HG03064 (cell line): ENCODE data around the gene TENT4A.
"Not testable (repeated sequence)": the region's sequence is repeated elsewhere in the genome, so short reads cannot be mapped to it uniquely, and the experiment has no call there.

Experiments
- ATAC-seq: cut with Tn5 transposase; IDR thresholded peaks from one replicate; pipeline ENCODE4 v1.9.1; 2021; ENCODE audit warnings: low read depth; ENCODE audit not compliant: unreplicated experiment

The TENT4A gene

DNA sequence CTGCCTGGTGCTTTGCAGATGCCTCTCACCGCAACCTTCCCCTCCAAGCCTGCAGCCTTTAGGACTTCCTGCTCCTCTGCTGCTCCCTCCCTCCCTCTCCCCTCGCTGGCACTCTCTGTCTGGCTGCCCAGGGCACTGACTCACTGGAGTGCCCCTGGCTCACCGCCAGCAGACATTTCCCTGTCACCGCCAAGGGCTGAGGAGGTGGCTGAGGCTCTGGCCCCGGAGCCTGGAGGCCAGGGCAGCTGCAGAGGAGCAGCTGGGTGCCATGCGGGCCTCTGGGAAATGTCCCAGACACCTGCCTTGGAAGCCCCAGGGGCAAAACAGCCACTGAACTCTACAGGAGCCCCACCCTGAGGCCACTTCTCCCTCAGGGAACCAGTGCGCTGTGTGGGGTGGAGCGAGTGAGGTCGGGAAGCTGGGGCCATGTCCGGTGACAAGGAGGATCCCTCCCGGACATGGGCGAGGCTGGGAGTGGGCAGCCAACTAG is 53.4 kb downstream of the TENT4A start:
- no peak for ATAC-seq

DNA sequence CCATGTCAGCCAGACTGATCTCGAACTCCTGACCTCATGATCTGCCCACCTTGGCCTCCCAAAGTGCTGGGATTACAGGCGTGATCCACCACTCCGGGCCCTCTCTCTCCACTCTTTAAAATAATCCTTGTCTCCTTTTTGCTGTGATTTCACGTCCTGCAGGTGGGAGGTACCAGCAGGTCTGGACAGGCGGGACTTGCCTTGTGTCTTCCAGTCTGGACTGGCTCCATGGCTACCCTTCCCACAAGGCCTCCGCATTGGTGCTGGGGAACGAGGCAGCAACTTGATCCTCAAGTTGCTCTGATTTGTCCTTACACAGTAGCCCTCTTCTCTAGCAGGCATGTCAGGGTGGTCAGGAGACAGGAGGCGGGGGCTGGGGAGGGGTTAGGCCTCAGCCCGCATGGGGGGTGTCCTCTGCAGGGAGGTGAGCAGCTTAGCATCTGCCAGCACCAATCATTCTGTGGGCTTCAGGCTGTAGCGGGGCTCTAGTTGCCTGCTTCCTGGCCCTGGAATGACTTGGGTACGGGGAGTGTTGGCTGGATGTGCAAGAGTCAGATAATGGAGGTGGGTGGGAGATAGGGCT is 54.3 kb downstream of the TENT4A start:
- ATAC-seq: no peak

DNA sequence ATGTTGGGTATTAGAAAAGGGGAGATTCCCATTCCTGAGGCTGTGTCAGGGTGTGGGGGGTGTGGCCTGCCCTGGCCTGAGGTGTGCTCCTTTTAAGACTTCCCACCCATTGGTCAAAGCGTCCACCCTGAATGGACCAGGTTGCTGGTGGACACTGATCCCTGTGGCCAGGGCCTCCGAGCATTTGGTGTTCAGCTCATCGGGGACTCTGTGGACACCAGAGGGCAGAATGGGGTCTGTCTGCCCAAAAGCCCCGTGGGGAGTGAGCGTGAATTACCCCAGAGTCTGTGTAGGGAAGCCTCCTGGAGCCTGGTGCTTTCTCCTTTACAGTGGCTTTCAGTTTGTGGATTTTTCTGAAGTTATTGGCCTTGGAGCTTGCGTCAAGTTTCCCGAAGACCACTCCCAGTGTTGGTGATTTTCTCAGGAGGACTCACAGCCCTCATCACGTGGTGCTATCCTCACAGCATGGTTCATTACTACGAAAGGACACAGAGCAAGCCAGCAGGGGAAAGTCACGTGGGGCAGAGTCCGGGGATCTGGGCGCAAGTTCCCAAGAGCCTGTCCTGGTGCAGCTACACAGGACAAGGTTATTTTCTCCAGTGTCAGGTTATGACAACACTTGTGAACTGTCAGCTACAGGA is 55.5 kb downstream of the TENT4A start:
- ATAC-seq: no peak

DNA sequence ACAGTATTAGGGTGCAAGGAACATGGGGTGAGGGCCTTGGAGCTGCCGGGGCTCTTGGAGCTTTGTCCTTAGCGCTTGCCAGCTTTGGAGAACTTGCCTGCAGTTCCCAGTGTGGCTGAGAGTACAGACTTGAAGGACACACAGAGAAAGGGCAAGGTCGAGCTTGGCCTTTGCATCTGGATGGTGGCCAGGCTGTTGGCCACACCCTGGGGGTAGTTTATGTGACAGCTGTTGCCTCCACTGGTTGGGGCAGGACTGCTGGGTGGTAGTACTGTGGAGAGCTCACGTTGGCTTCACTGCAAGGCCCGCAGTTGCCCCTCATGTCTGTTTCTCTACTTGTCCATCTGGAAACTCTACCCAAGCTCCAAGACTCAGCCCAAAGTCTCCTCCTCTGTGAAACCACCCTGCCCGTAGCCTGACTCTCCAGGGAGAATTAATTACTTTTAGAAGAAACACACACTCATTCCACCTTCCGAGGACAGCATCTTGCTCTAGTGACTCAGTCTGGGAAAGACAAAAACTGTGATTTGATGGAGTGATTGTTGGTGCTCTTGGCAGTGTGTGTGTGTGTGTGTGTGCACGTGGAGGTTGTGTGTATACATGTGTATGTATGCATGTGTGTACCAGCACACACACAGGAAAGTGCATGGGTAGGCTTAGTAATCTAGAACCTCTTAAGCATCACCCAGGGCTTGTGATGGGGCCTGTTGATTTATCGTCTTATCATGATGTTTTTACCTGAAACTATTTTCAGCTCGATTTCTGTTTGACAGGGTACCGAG is 57.8 kb downstream of the TENT4A start:
- ATAC-seq: no peak

DNA sequence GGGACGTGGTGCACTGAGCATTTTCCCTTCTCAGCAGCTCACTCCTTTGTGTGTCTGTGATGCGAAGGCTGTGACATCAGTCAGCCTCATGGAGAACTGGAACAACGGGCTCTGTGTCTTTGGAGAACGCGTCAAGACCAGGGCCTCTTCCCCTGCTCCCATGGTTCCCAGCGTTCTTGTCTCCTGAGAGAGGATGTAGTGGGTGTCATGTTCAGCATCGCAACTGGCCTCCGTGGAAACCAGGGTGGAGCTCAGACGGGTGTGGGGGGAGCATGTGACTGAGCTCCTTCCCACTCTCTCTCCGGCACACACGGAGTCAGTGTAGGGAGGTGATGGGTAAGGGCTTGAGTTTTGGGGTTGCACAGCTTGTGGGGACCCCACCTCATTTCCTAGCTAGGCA is 59.7 kb downstream of the TENT4A start:
- no peak for ATAC-seq

DNA sequence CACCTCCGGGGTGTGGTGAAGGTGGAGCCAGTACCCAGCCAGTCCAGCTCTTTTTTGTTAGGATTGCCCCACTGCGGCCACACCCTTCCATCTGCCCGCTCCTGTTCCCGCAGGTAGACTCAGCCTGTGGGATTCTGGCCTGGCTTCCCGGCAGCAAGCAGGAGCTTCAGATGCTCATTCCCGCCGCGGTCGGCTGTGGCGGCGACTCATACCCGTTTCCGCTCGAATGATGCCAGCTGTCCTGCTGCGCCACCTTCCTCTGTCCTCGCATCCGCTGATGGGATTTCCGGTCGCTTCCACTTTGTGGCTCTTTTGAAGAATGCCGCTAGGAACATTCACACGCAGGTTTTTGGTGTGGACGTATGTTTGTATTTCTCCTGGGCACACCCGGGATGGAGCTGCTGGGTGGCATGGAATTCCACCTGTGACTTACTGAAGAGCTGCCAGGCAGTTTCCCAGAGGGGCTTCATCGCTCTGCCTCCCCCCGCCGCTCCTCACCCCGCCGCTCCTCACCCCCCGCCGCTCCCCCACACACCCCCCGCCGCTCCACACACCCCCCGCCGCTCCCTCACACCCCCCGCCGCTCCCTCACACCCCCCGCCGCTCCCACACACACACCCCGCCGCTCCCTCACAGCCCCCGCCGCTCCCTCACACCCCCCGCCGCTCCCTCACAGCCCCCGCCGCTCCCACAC is 60.3 kb downstream of the TENT4A start:
- no peak for ATAC-seq

DNA sequence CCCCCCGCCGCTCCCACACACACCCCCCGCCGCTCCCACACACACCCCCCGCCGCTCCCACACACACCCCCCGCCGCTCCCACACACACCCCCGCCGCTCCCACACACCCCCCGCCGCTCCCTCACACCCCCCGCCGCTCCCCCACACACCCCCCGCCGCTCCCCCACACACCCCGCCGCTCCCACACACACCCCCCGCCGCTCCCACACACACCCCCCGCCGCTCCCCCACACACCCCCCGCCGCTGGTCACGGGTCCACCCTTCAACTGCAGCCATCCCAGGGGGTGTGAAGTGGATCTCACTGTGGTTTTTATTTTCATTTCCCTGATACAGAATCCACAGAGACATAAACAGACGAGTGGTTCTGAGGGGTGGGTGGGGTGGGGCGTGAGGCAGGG is 61.0 kb downstream of the TENT4A start:
- ATAC-seq: not testable (repeated sequence)

DNA sequence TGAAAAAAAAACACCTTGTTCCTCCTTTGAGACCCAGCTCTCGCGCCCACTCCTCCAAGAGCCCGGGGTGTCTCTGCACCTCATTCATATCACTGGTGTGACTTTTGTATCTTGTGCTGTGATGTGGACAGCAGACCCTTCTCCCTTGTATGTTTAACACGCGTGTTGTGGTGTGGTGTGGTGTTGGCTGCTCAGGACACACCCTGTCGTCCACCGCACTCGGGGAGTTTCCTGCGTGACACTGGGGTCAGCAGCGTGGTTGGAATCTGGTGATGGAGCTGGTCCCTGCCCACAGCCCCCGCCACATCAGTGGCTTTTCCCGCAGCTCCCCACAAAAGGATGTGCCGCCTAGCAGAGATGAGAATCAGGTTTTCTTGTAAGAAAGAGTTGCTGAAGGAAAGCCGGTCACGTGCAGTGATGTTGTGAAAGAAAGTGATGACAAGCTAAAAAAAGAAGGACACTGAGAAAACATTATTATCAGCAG is 61.5 kb downstream of the TENT4A start:
- no peak for ATAC-seq

DNA sequence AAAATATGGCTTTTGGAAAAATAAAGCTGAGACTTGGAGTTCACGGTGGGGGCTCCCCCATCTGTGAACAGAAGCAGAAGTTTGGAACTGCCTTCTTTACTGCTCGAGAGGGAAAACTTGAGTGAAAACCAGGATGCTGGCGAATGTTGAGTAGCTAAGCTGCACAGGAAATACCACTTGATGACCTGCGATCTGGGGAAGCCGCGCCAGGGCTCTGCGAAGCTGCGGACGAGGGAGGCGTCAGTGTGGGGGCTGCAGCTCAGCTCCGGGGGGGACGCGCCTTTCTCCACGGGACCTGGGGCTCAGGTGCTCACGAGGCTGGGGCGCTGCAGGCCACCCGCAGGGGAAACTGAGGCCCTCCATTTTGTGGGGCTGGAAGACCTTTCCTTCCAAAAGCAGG is 62.3 kb downstream of the TENT4A start:
- no peak for ATAC-seq

DNA sequence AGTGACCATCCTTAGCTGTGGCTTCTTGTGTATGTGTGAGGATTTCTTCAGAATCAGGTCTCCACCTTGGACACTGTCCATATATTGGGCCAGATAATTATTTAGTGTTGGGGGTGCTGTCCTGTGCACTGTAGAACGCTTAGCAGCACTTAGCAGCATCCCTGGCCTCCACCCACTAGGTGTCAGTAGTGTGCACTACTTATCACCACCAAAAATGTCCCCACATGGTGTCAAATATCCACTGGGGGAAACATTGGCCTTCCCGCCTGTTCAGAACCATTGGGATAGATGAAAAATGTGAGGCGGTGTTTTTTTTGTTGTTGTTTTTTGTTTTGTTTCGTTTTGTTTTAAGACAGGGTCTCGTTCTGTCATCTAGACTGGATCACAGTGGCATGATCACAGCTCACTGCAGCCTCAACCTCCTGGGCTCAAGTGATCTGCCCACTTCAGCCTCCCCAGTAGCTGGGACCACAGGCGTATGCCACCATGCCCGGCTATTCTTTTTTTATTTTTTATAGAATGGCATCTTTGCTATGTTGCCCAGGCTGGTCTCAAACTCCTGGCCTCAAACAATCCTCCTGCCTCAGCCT is 67.7 kb downstream of the TENT4A start:
- ATAC-seq: peak; percentile 65

DNA sequence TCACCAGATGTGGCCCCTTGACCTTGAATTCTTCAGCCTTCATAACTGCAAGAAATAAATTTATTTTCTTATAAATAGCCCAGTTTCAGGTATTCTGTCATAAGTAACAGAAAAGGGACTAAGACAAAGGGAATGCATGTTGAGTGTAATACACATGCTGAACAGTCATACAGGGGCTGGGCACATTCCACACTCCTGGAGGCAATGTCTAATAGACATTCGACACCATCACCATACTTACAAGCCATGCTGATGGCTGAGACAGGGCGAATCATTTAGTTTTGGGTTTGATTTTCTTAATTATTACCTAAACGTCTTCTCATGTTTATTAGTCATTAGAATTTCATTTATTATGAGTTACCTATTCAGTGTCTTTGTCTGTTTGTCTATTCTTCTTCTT is 68.5 kb downstream of the TENT4A start:
- ATAC-seq: no peak

DNA sequence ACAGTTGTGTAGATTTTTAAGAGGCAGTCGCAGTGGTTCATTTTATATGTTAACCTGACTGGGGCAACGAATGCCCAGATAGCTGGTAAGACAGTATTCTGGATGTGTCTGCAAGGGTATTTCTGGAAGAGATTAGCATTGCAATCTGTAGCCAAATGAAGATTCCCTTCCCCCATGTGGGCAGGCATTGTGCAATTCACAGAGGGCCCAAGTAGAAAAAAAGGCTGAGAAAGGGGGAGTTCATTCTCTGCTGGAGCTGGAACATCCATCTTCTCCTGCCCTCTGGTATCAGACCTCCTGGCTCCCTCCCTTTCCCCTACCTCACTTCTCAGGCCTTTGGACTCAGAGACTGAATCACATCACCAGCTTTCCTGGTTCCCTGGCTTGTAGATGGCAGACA is 70.6 kb downstream of the TENT4A start:
- no peak for ATAC-seq

DNA sequence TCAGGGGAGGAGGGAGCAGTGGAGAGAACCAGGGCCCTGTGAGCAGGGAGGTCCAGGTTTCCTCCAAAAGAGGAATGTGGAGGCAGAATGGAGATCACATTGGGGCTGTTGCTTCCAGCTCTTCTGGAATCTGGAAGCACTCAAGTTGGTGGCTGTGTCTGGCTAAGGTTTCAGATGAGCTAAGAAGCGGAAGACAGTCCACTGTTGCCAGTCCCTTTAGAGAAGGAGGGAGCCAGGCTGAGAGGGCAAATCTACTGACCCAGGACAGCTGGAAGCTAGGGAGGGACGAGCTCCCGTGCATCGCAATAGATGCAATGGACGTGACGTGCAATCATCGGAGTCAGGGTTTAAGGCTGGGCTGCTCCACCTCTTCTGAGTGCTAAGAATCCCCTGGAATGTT is 71.2 kb downstream of the TENT4A start:
- ATAC-seq: no peak

DNA sequence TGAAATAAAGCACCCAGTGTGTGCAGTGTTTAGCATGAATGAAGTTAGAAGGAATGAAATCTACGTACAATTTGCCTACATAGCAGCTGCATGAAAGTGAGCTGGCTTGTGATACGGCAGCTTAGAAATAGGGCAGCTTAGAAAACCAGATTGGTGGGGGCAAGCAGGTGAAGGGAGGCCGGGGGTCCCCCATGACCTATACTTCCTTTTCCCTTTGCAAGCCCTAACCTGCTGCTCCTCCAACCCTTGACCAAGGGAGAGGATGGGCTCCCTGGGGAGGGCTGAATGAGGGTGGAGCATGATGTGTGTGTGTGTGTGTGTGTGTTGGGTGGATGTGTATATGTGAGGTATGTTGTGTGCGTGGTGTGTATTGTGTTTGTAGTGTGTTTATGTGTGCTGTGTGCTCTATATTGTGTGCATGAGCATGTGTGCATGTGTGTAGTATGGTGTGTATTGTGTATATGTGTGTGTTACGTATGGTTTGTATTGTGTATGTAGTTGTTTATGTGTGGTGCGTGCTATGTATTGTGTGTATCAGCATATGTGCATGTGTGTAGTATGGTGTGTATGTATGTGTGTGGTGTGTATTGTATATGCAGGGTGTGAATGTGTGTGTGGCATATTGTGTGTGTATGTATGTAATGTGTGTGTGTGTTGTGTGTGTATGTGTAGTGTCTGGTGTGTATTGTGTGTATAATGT is 72.1 kb downstream of the TENT4A start:
- ATAC-seq: no peak

DNA sequence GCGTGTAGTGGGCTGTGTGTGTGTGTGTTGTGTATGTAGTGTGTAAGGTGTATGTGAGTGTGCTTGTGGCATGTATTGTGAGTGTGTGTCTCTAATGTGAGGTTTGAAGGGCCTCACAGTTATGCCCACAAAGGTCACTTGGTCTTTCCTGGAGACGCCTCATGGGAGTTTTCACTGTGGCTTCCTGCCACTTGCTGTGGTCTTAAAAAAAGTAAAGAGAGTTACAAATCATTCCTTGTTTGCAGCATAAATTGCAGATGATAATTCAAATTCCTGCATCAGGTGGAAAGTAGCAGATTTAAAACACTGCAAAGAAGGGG is 72.6 kb downstream of the TENT4A start:
- ATAC-seq: no peak

DNA sequence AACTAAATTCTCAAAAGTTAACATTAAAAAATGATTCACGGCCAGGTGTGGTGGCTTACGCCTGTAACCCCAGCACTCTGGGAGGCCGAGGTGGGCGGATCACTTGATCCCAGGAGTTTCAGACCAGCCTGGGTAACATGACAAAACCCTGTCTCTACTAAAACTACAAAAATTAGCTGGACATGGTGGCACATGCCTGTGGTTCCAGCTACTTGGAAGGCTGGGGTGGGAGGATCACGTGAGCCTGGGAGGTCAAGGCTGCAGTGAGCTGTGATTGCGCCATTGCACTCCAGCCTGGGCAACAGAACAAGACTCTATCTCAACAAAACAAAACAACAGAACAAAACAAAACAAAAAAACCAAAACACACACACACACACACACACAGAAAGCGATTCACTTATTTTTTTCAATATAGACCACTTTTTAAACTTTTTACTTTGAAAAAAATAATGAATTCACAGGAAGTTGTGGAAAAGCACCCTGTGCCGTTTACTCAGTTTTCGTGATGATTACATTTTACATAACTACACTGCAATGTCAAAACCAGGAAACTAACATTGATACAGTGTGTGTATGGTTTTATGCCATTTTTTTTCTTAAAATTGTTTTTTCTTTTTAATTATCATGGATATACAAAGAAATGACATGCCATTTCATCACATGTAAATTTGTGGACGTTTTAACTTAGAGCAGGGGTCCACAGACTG is 73.7 kb downstream of the TENT4A start:
- ATAC-seq: no peak

DNA sequence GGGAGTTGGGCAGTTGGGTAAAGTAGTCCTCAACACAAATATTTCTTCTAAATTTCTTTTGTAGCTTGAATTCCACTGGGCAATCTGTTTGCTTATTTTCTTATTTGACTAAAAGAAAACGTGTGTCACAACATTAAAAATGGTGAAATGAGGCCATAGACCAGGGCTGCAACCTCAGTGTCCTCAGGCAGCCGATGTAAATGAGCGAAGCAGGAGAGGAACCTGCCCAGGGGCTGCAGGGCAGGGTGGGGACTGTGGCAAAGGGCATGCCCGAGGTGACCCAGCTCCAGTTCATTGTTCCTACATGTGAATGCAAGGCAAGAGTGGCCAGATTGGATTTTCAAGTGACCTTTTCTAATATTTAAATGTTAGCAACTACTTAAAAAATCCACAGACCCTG is 74.7 kb downstream of the TENT4A start:
- no peak for ATAC-seq

DNA sequence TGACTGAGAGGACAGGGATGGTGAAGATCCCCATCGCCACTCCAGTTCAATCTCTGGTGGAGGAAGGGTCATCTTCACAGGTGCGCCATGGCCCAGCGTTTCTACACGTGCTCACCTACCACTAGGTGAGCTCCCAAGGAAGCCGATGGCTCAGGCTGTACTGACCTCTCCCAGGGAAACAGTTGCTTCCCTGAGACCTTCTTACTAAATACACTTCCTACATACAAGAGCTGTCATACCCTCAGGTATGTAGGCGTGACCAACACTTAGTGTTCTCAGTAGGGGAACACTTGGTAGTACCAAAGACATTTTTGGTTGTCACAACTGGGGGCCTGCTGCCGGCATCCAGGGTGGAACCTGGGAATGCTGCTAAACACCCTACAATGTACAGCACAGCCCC is 75.2 kb downstream of the TENT4A start:
- no peak for ATAC-seq

DNA sequence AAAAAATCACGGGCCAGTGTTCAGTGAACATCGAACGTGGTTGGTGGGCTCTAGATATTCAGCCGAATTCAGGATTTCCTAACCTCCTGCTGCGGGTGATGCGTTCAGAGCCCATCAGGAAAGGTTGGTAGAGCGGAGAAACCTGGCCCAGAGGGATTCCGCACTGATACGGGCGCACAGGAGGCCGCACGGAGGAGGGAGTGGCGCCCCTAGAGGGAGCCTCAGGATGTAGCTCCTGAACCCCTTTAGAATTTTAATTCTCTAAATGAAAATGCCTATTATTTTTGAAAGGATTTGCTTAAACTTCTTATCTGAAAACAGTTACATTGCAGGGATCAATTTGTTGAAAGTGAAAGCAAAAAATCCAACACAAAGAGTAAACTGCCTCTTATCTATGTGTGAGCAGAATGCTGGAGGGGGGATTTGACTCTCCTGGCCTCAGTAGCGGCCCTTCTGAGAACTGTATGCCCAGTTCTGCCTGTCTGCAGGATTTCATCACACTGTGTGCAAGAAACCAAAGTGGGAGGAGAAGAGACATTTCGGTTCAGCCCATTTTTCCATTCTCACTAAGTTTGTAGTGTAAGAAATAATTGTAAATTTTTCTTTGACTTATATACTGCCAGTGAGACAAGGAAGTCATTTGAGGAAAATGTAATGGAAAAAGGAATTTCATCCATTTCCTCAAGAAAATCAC is 75.9 kb downstream of the TENT4A start:
- ATAC-seq: no peak
